OCI-LY7 (cell line): ENCODE data around the gene FHL1. TPM values are rescaled to one million over a fixed set of nuclear protein-coding genes. Genes with fewer than 3 reads are reported as not detected.

Experiments
- BruUV-seq: library from RNA; stranded (reverse); fragments of 400-500 nt; replicated peaks from 2 replicates; lab custom pipeline; 2021; lab: Mats Ljungman, UMichigan
- CTCF ChIA-PET: fragments of 300-600 bp; sonication (Branson Sonifier 250); formaldehyde crosslinking; loops from one replicate; lab custom pipeline; 2022; ENCODE audit warnings: antibody characterized with exemption; ENCODE audit not compliant: unreplicated experiment; lab: Charles Lee
- POLR2A ChIA-PET: fragments of 300-600 bp; sonication (Branson Sonifier 250); formaldehyde crosslinking; loops from one replicate; lab custom pipeline; 2022; ENCODE audit warnings: antibody characterized with exemption; lab: Charles Lee
- DNase-seq: peaks from one replicate; pipeline ENCODE4 v3.0.0-alpha.2; 2015; ENCODE audit warnings: low spot score
- H2AFZ ChIP-seq: fragments of 200-600 bp; sonication (generic), shearing (Covaris generic); 2 replicates; pipeline ENCODE4 v1.6.1; 2014; ENCODE audit warnings: mild to moderate bottlenecking, antibody characterized with exemption, low read length, moderate library complexity
- H3K27ac ChIP-seq: fragments of 200-600 bp; sonication (generic); 2 replicates; pipeline ENCODE4 v1.5.1; 2014; ENCODE audit warnings: mixed run types, low read depth, mild to moderate bottlenecking, moderate library complexity, low read length, inconsistent platforms; ENCODE audit not compliant: poor library complexity, severe bottlenecking
- H3K36me3 ChIP-seq: fragments of 200-600 bp; sonication (generic); 2 replicates; pipeline ENCODE4 v1.6.1; 2014; ENCODE audit warnings: mild to moderate bottlenecking, antibody characterized with exemption, low read length, moderate library complexity, mixed read lengths; ENCODE audit not compliant: insufficient read depth
- H3K4me1 ChIP-seq: fragments of 200-600 bp; sonication (generic); 2 replicates; pipeline ENCODE4 v1.5.1; 2014; ENCODE audit warnings: mild to moderate bottlenecking, low read length; ENCODE audit not compliant: insufficient read depth, poor library complexity, severe bottlenecking
- H3K4me2 ChIP-seq: fragments of 200-600 bp; sonication (generic); 2 replicates; pipeline ENCODE4 v1.6.1; 2014; ENCODE audit warnings: mild to moderate bottlenecking, low read length
- H3K4me3 ChIP-seq: fragments of 200-600 bp; sonication (generic); 2 replicates; pipeline ENCODE4 v1.5.1; 2014; ENCODE audit warnings: mild to moderate bottlenecking, low read depth, low read length; ENCODE audit not compliant: poor library complexity, severe bottlenecking
- H3K79me2 ChIP-seq: fragments of 200-600 bp; sonication (generic); 2 replicates; pipeline ENCODE4 v1.6.1; 2016; ENCODE audit warnings: low read depth, mild to moderate bottlenecking, low read length, moderate library complexity, mixed read lengths; ENCODE audit not compliant: insufficient read depth
- H3K9me2 ChIP-seq: fragments of 200-600 bp; sonication (generic); 2 replicates; pipeline ENCODE4 v1.6.1; 2016; ENCODE audit warnings: mild to moderate bottlenecking, low read length, mixed read lengths; ENCODE audit not compliant: insufficient read depth
- H3K9me3 ChIP-seq: fragments of 200-600 bp; sonication (generic); 2 replicates; pipeline ENCODE4 v1.6.1; 2014; ENCODE audit warnings: mild to moderate bottlenecking, mixed run types, low read length, mixed read lengths
- H4K20me1 ChIP-seq: fragments of 200-600 bp; sonication (generic); 2 replicates; pipeline ENCODE4 v1.6.1; 2014; ENCODE audit warnings: mild to moderate bottlenecking, antibody characterized with exemption, low read length, moderate library complexity, mixed read lengths; ENCODE audit not compliant: insufficient read depth
- CTCF ChIP-seq: fragments of 200-600 bp; sonication (generic); conservative IDR thresholded peaks from 2 replicates; pipeline ENCODE4 v1.5.1; 2014; ENCODE audit warnings: mild to moderate bottlenecking, antibody characterized with exemption, low read length, moderate library complexity, mixed read lengths
- EZH2phosphoT487 ChIP-seq: fragments of 200-600 bp; sonication (generic); IDR thresholded peaks from 2 replicates; pipeline ENCODE4 v1.6.1; 2018; ENCODE audit warnings: low read depth, borderline replicate concordance, mild to moderate bottlenecking, mixed run types, antibody characterized with exemption, low read length, moderate library complexity, mixed read lengths
- intact Hi-C: fragments of 100-400 bp; cut with micrococcal nuclease; formaldehyde crosslinking; loops from one replicate; pipeline ENCODE4 v1.10.0; 2022; ENCODE audit not compliant: unreplicated experiment
- total RNA-seq, 2 experiments: library from RNA; depleted of rRNA in 1 of 2; stranded (reverse); fragments of >200 nt in 1 of 2; shearing (Covaris generic) in 1 of 2; gene quantifications; 2 replicates each; pipeline ENCODE4 v1.2.3, GENCODE V29; 2014 to 2022

FHL1 gene
- total RNA-seq, 2 experiments from 2014 or later = 1.4 TPM; not detected in 1

- ChIA-PET CTCF (no interaction called here), POLR2A (interaction anchor here (0.6 kb wide), 1 partner anchor 756 kb away, joined by 3 read pairs; no protein-coding TSS in a partner anchor)
- DNase-seq = no peak
- no peak for TF ChIP-seq EZH2phosphoT487
- no peak for TF ChIP-seq CTCF
- Histone ChIP-seq H4K20me1 (no peaks in the 10 kb centered on the region), H3K36me3 (no peaks in the 10 kb centered on the region), H3K4me1 (no peaks in the 10 kb centered on the region), H3K79me2 (no peaks in the 10 kb centered on the region), H3K4me2 (no peak overlapping the region), H2AFZ (no peak overlapping the region), H3K27ac (no peak overlapping the region), H3K4me3 (no peak overlapping the region), H3K9me2 (no peaks in the 10 kb centered on the region), H3K9me3 (no peaks in the 10 kb centered on the region)
- BruUV-seq = no TSS peak
- intact Hi-C loops = no loop called here
These were observed 41.9 kb downstream of the FHL1 start for GRCh38 chrX:136189222-136189621.

DNA sequence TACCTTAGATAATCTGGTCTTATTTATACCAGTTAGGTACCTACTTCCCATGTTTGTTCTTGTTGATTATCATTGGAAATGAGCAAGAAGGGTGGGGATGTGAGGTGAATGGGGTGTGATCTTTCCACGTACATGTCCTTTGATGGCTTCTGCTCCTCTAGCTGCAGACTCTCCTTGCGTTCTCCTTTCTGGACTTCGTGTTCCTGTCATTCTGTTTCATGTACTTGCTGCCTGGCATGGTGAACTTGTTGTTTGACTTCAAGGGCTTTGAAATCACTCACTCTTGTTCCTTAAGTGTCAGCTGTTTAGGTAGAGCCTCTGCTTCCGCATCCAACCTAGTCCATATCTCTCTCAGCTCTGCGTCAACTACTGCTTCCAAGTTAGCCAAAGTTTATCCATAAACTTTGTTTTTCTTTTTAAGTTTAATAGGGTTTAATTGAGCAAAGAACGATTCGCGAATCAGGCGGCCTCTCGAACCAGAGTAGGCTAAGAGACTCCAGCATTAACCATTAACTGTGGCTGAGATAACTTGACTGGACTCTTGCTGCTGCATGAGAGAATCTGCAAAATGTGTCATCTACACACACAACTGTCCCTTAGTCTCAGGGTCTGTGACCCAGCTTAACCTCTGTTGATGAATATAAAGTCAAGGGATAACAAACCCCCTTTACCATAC lies 42.8 kb downstream of the FHL1 start:
- H3K27ac ChIP-seq = no peak overlapping the region
- no peaks in the 10 kb centered on the region for H3K9me3 ChIP-seq
- ChIA-PET CTCF (no interaction called here), POLR2A (no interaction called here)
- no TSS peak for BruUV-seq
- intact Hi-C loops = no loop called here
- no peaks in the 10 kb centered on the region for H3K79me2 ChIP-seq
- H3K9me2 ChIP-seq = no peaks in the 10 kb centered on the region
- H3K36me3 ChIP-seq = no peaks in the 10 kb centered on the region
- H3K4me3 ChIP-seq = no peak overlapping the region
- H3K4me1 ChIP-seq = no peaks in the 10 kb centered on the region
- H4K20me1 ChIP-seq = no peaks in the 10 kb centered on the region
- H3K4me2 ChIP-seq = no peak overlapping the region
- no peak for DNase-seq
- no peak overlapping the region for H2AFZ ChIP-seq
- TF ChIP-seq CTCF (no peak), EZH2phosphoT487 (no peak)

DNA sequence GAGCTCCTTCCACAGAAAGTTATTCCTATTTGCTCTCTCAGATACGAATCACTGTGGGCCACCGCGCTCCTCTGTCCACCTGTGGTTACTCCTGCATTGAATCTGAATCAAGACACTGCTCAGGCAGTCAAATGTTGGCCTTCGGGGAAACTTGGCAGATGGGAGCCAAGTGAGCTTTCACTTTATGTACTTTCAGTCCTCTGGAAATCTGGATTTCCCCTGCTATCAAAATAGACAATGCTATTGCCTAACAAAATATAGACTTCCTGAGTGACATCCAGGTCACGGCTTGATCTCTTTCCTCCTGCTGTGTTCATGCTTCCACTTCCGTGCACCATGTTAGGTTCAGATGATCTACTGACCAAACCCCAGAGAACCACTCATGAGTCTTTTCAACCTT lies 43.8 kb downstream of the FHL1 start:
- ChIA-PET POLR2A (no interaction called here), CTCF (no interaction called here)
- Histone ChIP-seq H3K9me3 (no peaks in the 10 kb centered on the region), H3K4me2 (no peak overlapping the region), H3K4me1 (no peaks in the 10 kb centered on the region), H2AFZ (no peak overlapping the region), H4K20me1 (no peaks in the 10 kb centered on the region), H3K79me2 (no peaks in the 10 kb centered on the region), H3K27ac (no peak overlapping the region), H3K9me2 (no peaks in the 10 kb centered on the region), H3K36me3 (no peaks in the 10 kb centered on the region), H3K4me3 (no peak overlapping the region)
- no peak for TF ChIP-seq EZH2phosphoT487
- no peak for TF ChIP-seq CTCF
- BruUV-seq = no TSS peak
- DNase-seq = no peak
- intact Hi-C loops = no loop called here
